GM23248 (cell line): ENCODE data around the gene CLDN7.

Experiments used
- EZH2 ChIP-seq: fragments of 200-600 bp; sonication (generic); IDR thresholded peaks from 2 replicates; pipeline ENCODE4 v1.6.1; 2018; ENCODE audit warnings: antibody characterized with exemption, mild to moderate bottlenecking; ENCODE audit not compliant: insufficient read depth, poor library complexity, severe bottlenecking
- EZH2phosphoT487 ChIP-seq: fragments of 200-600 bp; sonication (generic); IDR thresholded peaks from 2 replicates; pipeline ENCODE4 v1.6.1; 2018; ENCODE audit warnings: antibody characterized with exemption, moderate library complexity, mild to moderate bottlenecking, low read depth; ENCODE audit not compliant: insufficient read depth

DNA sequence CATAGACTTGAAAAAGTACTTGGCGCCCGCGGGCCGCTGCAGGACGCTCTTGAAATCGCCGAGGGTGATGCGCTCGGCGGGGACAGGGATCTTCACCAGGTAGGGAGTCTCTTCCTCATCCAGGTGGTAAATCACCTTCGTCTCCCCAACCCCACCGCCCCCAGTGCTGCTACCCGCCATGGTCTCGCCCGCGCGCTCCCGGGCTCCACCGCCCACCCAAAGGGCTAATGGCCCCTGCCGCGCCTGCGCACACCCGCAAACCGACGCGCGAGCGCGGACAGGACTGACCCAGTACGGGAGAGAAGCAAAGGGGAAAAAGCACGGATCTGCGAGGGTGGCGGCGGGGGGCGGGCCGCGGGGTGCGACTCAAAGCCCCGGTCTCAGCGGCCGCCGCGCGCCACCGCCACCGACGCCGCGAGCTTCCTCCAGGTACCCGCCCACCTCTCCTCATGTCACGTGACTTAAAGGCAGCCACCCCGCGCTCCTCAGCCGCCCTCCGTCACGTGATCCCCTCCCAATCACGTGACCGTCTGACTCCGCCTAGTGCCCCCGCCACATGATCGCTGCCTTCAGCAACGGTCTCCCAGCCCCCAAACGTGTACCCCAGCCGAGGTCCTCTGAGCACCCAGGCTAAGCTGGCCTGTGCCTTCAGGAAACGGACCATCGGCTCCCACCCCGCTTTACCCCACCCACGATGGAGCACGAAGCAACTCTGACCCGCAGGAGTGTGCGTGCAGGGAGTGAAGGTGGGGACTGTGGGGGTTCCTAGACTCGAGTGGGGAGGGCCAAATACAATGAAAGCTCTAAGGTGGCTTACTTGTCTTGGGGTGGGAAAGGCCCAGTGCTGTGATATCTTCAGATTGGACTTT, 28.0 kb downstream of the CLDN7 start, which contains the start of gene DVL2:
- TF ChIP-seq EZH2: no peak
- no peak for TF ChIP-seq EZH2phosphoT487
